Activated CD4-positive, alpha-beta T cell treated with anti-CD3 and anti-CD28 coated beads, Interleukin-2, amount 10 ng/mL, durations not matched to agents 24 days and 14 days (primary cell): ENCODE measurements around the gene YTHDC1. TPM values are rescaled to one million over a fixed set of nuclear protein-coding genes. Genes with fewer than 3 reads are reported as not detected.
"Not testable (repeated sequence)": the region's sequence is repeated elsewhere in the genome, so short reads cannot be mapped to it uniquely, and the experiment has no call there.

Experiments
- DNase-seq: peaks from one replicate; pipeline ENCODE4 v3.0.0; 2022
- H3K27ac Mint-ChIP-seq: one replicate; pipeline ENCODE4 v1.8.0; 2022; ENCODE audit warnings: mild to moderate bottlenecking, mixed read lengths
- H3K27me3 Mint-ChIP-seq: one replicate; pipeline ENCODE4 v1.8.0; 2022; ENCODE audit warnings: mixed read lengths
- H3K36me3 Mint-ChIP-seq: one replicate; pipeline ENCODE4 v1.8.0; 2022; ENCODE audit warnings: low read depth, mild to moderate bottlenecking, mixed read lengths
- H3K4me1 Mint-ChIP-seq: one replicate; pipeline ENCODE4 v1.8.0; 2021; ENCODE audit warnings: mixed read lengths
- H3K4me3 Mint-ChIP-seq: one replicate; pipeline ENCODE4 v1.8.0; 2022; ENCODE audit warnings: mild to moderate bottlenecking, moderate library complexity, mixed read lengths
- H3K9me3 Mint-ChIP-seq: one replicate; pipeline ENCODE4 v1.8.0; 2021; ENCODE audit warnings: mixed read lengths
- intact Hi-C: fragments of 100-400 bp; cut with micrococcal nuclease; formaldehyde crosslinking; loops from one replicate; pipeline ENCODE4 v1.15.1; 2023
- total RNA-seq: library from RNA; stranded (reverse); gene quantifications from 2 replicates; pipeline ENCODE4 v1.2.3, GENCODE V29; 2022

Gene YTHDC1
- total RNA-seq, 1 donor from 2014 or later, result 79.9 TPM

- Mint-ChIP-seq H3K4me1 (no peaks in the 10 kb centered on the region), H3K9me3 (peaks cover 5% of the 10 kb centered on the region), H3K27me3 (peaks cover 7% of the 10 kb centered on the region), H3K4me3 (no peak overlapping the region), H3K36me3 (no peaks in the 10 kb centered on the region), H3K27ac (no peak overlapping the region)
- no peak for DNase-seq
- intact Hi-C loops, result no loop called here
Measured at GRCh38 chr4:68299492-68300457, 50.1 kb downstream of the YTHDC1 start.

GRCh38 chr4:68297137-68297536 lies 52.8 kb downstream of the YTHDC1 start:
- Mint-ChIP-seq H3K4me3 (no peak overlapping the region), H3K9me3 (peaks cover 5% of the 10 kb centered on the region), H3K27ac (no peak overlapping the region), H3K27me3 (peaks cover 4% of the 10 kb centered on the region), H3K4me1 (no peaks in the 10 kb centered on the region), H3K36me3 (no peaks in the 10 kb centered on the region)
- intact Hi-C loops, result no loop called here
- DNase-seq, result no peak

GRCh38 chr4:68291256-68291655 lies 58.6 kb downstream of the YTHDC1 start:
- Mint-ChIP-seq H3K36me3 (no peaks in the 10 kb centered on the region), H3K4me1 (no peaks in the 10 kb centered on the region), H3K27me3 (peaks cover 13% of the 10 kb centered on the region), H3K4me3 (no peak overlapping the region), H3K27ac (no peak overlapping the region), H3K9me3 (peaks cover 4% of the 10 kb centered on the region)
- no peak for DNase-seq
- intact Hi-C loops, result no loop called here

- no peaks in the 10 kb centered on the region for H3K4me1 Mint-ChIP-seq
- DNase-seq, result no peak
- H3K4me3 Mint-ChIP-seq, result no peak overlapping the region
- no peak overlapping the region for H3K27ac Mint-ChIP-seq
- H3K27me3 Mint-ChIP-seq, result peaks cover 13% of the 10 kb centered on the region
- no peaks in the 10 kb centered on the region for H3K36me3 Mint-ChIP-seq
- peaks cover 4% of the 10 kb centered on the region for H3K9me3 Mint-ChIP-seq
- intact Hi-C loops, result no loop called here
Measured at GRCh38 chr4:68288393-68288740, 61.5 kb downstream of the YTHDC1 start.

GRCh38 chr4:68287704-68288392 lies 62.0 kb downstream of the YTHDC1 start:
- intact Hi-C loops, result no loop called here
- peaks cover 13% of the 10 kb centered on the region for H3K27me3 Mint-ChIP-seq
- H3K4me1 Mint-ChIP-seq, result no peaks in the 10 kb centered on the region
- H3K36me3 Mint-ChIP-seq, result no peaks in the 10 kb centered on the region
- no peak overlapping the region for H3K4me3 Mint-ChIP-seq
- H3K9me3 Mint-ChIP-seq, result peaks cover 4% of the 10 kb centered on the region
- no peak for DNase-seq
- no peak overlapping the region for H3K27ac Mint-ChIP-seq

- Mint-ChIP-seq H3K4me1 (no peaks in the 10 kb centered on the region), H3K9me3 (no peaks in the 10 kb centered on the region), H3K4me3 (no peak overlapping the region), H3K27me3 (peaks cover 5% of the 10 kb centered on the region), H3K27ac (no peak overlapping the region), H3K36me3 (no peaks in the 10 kb centered on the region)
- intact Hi-C loops, result no loop called here
- DNase-seq, result no peak
Measured at GRCh38 chr4:68283714-68284113, 66.2 kb downstream of the YTHDC1 start.

- H3K36me3 Mint-ChIP-seq, result no peaks in the 10 kb centered on the region
- DNase-seq, result no peak
- H3K9me3 Mint-ChIP-seq, result no peaks in the 10 kb centered on the region
- no peaks in the 10 kb centered on the region for H3K4me1 Mint-ChIP-seq
- no peak overlapping the region for H3K4me3 Mint-ChIP-seq
- intact Hi-C loops, result no loop called here
- H3K27me3 Mint-ChIP-seq, result peaks cover 2% of the 10 kb centered on the region
- no peak overlapping the region for H3K27ac Mint-ChIP-seq
Measured at GRCh38 chr4:68283095-68283494, 66.8 kb downstream of the YTHDC1 start.

GRCh38 chr4:68281796-68282740 lies 67.8 kb downstream of the YTHDC1 start:
- DNase-seq, H3K36me3 Mint-ChIP-seq, H3K27me3 Mint-ChIP-seq, H3K4me3 Mint-ChIP-seq, intact Hi-C loops, H3K4me1 Mint-ChIP-seq, H3K9me3 Mint-ChIP-seq, H3K27ac Mint-ChIP-seq: not testable (repeated sequence)

- H3K27me3 Mint-ChIP-seq, result peaks cover 13% of the 10 kb centered on the region
- H3K27ac Mint-ChIP-seq, result no peak overlapping the region
- H3K4me1 Mint-ChIP-seq, result no peaks in the 10 kb centered on the region
- intact Hi-C loops, result no loop called here
- H3K36me3 Mint-ChIP-seq, result no peaks in the 10 kb centered on the region
- no peaks in the 10 kb centered on the region for H3K9me3 Mint-ChIP-seq
- H3K4me3 Mint-ChIP-seq, result no peak overlapping the region
- no peak for DNase-seq
Measured at GRCh38 chr4:68278029-68278428, 71.9 kb downstream of the YTHDC1 start.

- Mint-ChIP-seq H3K4me1 (peaks cover 2% of the 10 kb centered on the region), H3K36me3 (no peaks in the 10 kb centered on the region), H3K9me3 (no peaks in the 10 kb centered on the region), H3K27me3 (peaks cover 15% of the 10 kb centered on the region), H3K4me3 (no peak overlapping the region), H3K27ac (no peak overlapping the region)
- no peak for DNase-seq
- intact Hi-C loops, result no loop called here
Measured at GRCh38 chr4:68277627-68278026, 72.3 kb downstream of the YTHDC1 start.

- no peaks in the 10 kb centered on the region for H3K9me3 Mint-ChIP-seq
- no peak overlapping the region for H3K27ac Mint-ChIP-seq
- no peak for DNase-seq
- peaks cover 15% of the 10 kb centered on the region for H3K27me3 Mint-ChIP-seq
- intact Hi-C loops, result loop anchor here (2.0 kb wide), 2 partner anchors 24 to 76 kb away; no protein-coding TSS in a partner anchor
- H3K4me3 Mint-ChIP-seq, result no peak overlapping the region
- peaks cover 10% of the 10 kb centered on the region for H3K4me1 Mint-ChIP-seq
- no peaks in the 10 kb centered on the region for H3K36me3 Mint-ChIP-seq
Measured at GRCh38 chr4:68272860-68273259, 77.0 kb downstream of the YTHDC1 start.

GRCh38 chr4:68272380-68272779 lies 77.5 kb downstream of the YTHDC1 start:
- Mint-ChIP-seq H3K4me1 (peaks cover 14% of the 10 kb centered on the region), H3K27me3 (peaks cover 15% of the 10 kb centered on the region), H3K36me3 (no peaks in the 10 kb centered on the region), H3K27ac (no peak overlapping the region), H3K9me3 (no peaks in the 10 kb centered on the region), H3K4me3 (peak overlapping the region; percentile 55)
- no peak for DNase-seq
- intact Hi-C loops, result loop anchor here (2.0 kb wide), 2 partner anchors 24 to 76 kb away; no protein-coding TSS in a partner anchor

GRCh38 chr4:68271851-68272357 lies 78.0 kb downstream of the YTHDC1 start:
- DNase-seq, result no peak
- intact Hi-C loops, result loop anchor here (1.0 to 2.0 kb wide), 3 partner anchors 23 to 104 kb away; no protein-coding TSS in a partner anchor
- Mint-ChIP-seq H3K9me3 (no peaks in the 10 kb centered on the region), H3K27ac (no peak overlapping the region), H3K27me3 (peaks cover 12% of the 10 kb centered on the region), H3K36me3 (no peaks in the 10 kb centered on the region), H3K4me1 (peaks cover 14% of the 10 kb centered on the region), H3K4me3 (peak overlapping the region; percentile 55)
